Muscle layer of duodenum (tissue), 2 donors: ENCODE results near the gene PDE6A.

Experiments
- H3K27ac ChIP-seq: one replicate; pipeline ENCODE4 v1.7.0; 2013; ENCODE audit warnings: mild to moderate bottlenecking, low read length
- H3K27me3 ChIP-seq: one replicate; pipeline ENCODE4 v1.7.0; 2013; ENCODE audit warnings: low read depth, mild to moderate bottlenecking, control low read depth, low read length
- H3K36me3 ChIP-seq, 2 donors: one replicate each; pipeline ENCODE4 v1.7.0; 2013; ENCODE audit warnings: low read length in 2 of 2, control low read depth in 1 of 2, mild to moderate bottlenecking in 1 of 2; ENCODE audit not compliant: insufficient read depth in 2 of 2, control insufficient read depth in 1 of 2
- H3K4me1 ChIP-seq, 2 donors: one replicate each; pipeline ENCODE4 v1.7.0; 2013; ENCODE audit warnings: low read length in 2 of 2, mild to moderate bottlenecking in 2 of 2, control low read depth in 1 of 2, moderate library complexity in 1 of 2; ENCODE audit not compliant: insufficient read depth in 2 of 2, control insufficient read depth in 1 of 2
- H3K4me3 ChIP-seq, 2 donors: one replicate each; pipeline ENCODE4 v1.7.0; 2013; ENCODE audit warnings: low read length in 2 of 2, low read depth in 1 of 2, mild to moderate bottlenecking in 1 of 2
- H3K9me3 ChIP-seq, 2 donors: one replicate each; pipeline ENCODE4 v1.7.0; 2013; ENCODE audit warnings: low read length in 2 of 2, control low read depth in 1 of 2, mild to moderate bottlenecking in 1 of 2; ENCODE audit not compliant: control insufficient read depth in 1 of 2
- donor health status: healthy.

The PDE6A gene

GRCh38 chr5:149944666-149945065, at the start of gene PDE6A:
Gene PDE6A, minus strand, starts transcription at chr5:149944793. Its CDS starts 120 bp downstream, at chr5:149944673.
- Histone ChIP-seq H3K4me3 (no peak within 1 kb of the TSS), H3K27ac (no peak within 1 kb of the TSS), H3K27me3 (no peaks in the 10 kb centered on the region), H3K36me3 (no peaks in the 10 kb centered on the region), H3K9me3 (no peaks in the 10 kb centered on the region), H3K4me1 (no peaks in the 10 kb centered on the region)

- no peak overlapping the region for H3K27ac ChIP-seq
Observed at GRCh38 chr5:149993471-149993870, 48.9 kb upstream of the PDE6A start.

GRCh38 chr5:149990518-149991376, 46.2 kb upstream of the PDE6A start:
- Histone ChIP-seq H3K4me1 (no peaks in the 10 kb centered on the region), H3K27me3 (no peaks in the 10 kb centered on the region), H3K27ac (no peak overlapping the region), H3K36me3 (peaks cover 4 to 18% of the 10 kb centered on the region in 2 donors), H3K4me3 (no peak overlapping the region), H3K9me3 (no peaks in the 10 kb centered on the region)

More at GRCh38 chr5:149993471-149993870, 48.9 kb upstream of the PDE6A start:
- no peaks in the 10 kb centered on the region for H3K4me1 ChIP-seq
- peaks cover 4 to 25% of the 10 kb centered on the region in 2 donors for H3K36me3 ChIP-seq
- H3K9me3 ChIP-seq = no peaks in the 10 kb centered on the region
- no peak overlapping the region for H3K4me3 ChIP-seq
- no peaks in the 10 kb centered on the region for H3K27me3 ChIP-seq

GRCh38 chr5:149988126-149988525, 43.5 kb upstream of the PDE6A start:
- Histone ChIP-seq H3K27me3 (no peaks in the 10 kb centered on the region), H3K9me3 (no peaks in the 10 kb centered on the region), H3K36me3 (no peaks in the 10 kb centered on the region), H3K4me3 (no peak overlapping the region), H3K27ac (no peak overlapping the region), H3K4me1 (no peaks in the 10 kb centered on the region)

- Histone ChIP-seq H3K4me3 (no peak overlapping the region), H3K27me3 (no peaks in the 10 kb centered on the region), H3K36me3 (peaks cover 12 to 24% of the 10 kb centered on the region in 2 donors), H3K4me1 (peaks cover 0 to 4% of the 10 kb centered on the region in 2 donors), H3K9me3 (no peaks in the 10 kb centered on the region), H3K27ac (no peak overlapping the region)
Observed at GRCh38 chr5:149982505-149982904, 37.9 kb upstream of the PDE6A start.

- Histone ChIP-seq H3K4me3 (no peak overlapping the region), H3K4me1 (peaks cover 0 to 4% of the 10 kb centered on the region in 2 donors), H3K9me3 (no peaks in the 10 kb centered on the region), H3K27ac (no peak overlapping the region), H3K27me3 (no peaks in the 10 kb centered on the region), H3K36me3 (peaks cover 12 to 24% of the 10 kb centered on the region in 2 donors)
Observed at GRCh38 chr5:149981206-149981605, 36.6 kb upstream of the PDE6A start.

- Histone ChIP-seq H3K27me3 (no peaks in the 10 kb centered on the region), H3K27ac (no peak overlapping the region), H3K4me3 (no peak overlapping the region), H3K4me1 (peaks cover 0 to 4% of the 10 kb centered on the region in 2 donors), H3K36me3 (peaks cover 12 to 24% of the 10 kb centered on the region in 2 donors), H3K9me3 (no peaks in the 10 kb centered on the region)
Observed at GRCh38 chr5:149979896-149980295, 35.3 kb upstream of the PDE6A start.

- Histone ChIP-seq H3K4me1 (no peaks in the 10 kb centered on the region), H3K4me3 (no peak overlapping the region), H3K36me3 (peaks cover 2 to 15% of the 10 kb centered on the region in 2 donors), H3K9me3 (no peaks in the 10 kb centered on the region), H3K27ac (no peak overlapping the region), H3K27me3 (no peaks in the 10 kb centered on the region)
Observed at GRCh38 chr5:149975409-149975808, 30.8 kb upstream of the PDE6A start.

GRCh38 chr5:149969181-149969930, 24.8 kb upstream of the PDE6A start:
- Histone ChIP-seq H3K4me3 (no peak overlapping the region), H3K4me1 (no peaks in the 10 kb centered on the region), H3K27me3 (no peaks in the 10 kb centered on the region), H3K9me3 (no peaks in the 10 kb centered on the region), H3K27ac (no peak overlapping the region), H3K36me3 (no peaks in the 10 kb centered on the region)

GRCh38 chr5:149966946-149967345, 22.4 kb upstream of the PDE6A start:
- Histone ChIP-seq H3K27ac (no peak overlapping the region), H3K27me3 (no peaks in the 10 kb centered on the region), H3K4me3 (no peak overlapping the region), H3K9me3 (no peaks in the 10 kb centered on the region), H3K4me1 (peaks cover 0 to under 1% of the 10 kb centered on the region in 2 donors), H3K36me3 (no peaks in the 10 kb centered on the region)

- Histone ChIP-seq H3K27me3 (no peaks in the 10 kb centered on the region), H3K4me1 (peaks cover 6 to 8% of the 10 kb centered on the region in 2 donors), H3K36me3 (no peaks in the 10 kb centered on the region), H3K4me3 (no peak overlapping the region), H3K9me3 (no peaks in the 10 kb centered on the region), H3K27ac (no peak overlapping the region)
Observed at GRCh38 chr5:149963729-149964128, 19.1 kb upstream of the PDE6A start.
